ENCODE results near the gene CST7. TPM values are rescaled to one million over a fixed set of nuclear protein-coding genes. Genes with fewer than 3 reads are reported as not detected.

The CST7 gene
- total RNA-seq, 3 donors from 2014 or later = 0.33 to 2.5 (median 1.8) TPM

GRCh38 chr20:24964506-24964840 lies 15.4 kb downstream of the CST7 start:
- no peak for DNase-seq (ENCODE audit: low spot score in 2 of 2)
- H3K4me1 ChIP-seq = no peaks in the 10 kb centered on the region
- TF ChIP-seq, protein P1, sequence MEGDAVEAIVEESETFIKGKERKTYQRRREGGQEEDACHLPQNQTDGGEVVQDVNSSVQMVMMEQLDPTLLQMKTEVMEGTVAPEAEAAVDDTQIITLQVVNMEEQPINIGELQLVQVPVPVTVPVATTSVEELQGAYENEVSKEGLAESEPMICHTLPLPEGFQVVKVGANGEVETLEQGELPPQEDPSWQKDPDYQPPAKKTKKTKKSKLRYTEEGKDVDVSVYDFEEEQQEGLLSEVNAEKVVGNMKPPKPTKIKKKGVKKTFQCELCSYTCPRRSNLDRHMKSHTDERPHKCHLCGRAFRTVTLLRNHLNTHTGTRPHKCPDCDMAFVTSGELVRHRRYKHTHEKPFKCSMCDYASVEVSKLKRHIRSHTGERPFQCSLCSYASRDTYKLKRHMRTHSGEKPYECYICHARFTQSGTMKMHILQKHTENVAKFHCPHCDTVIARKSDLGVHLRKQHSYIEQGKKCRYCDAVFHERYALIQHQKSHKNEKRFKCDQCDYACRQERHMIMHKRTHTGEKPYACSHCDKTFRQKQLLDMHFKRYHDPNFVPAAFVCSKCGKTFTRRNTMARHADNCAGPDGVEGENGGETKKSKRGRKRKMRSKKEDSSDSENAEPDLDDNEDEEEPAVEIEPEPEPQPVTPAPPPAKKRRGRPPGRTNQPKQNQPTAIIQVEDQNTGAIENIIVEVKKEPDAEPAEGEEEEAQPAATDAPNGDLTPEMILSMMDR (IDR thresholded peaks at IDR 0.05) = no peak
- no peaks in the 10 kb centered on the region for H3K27me3 ChIP-seq
- no peaks in the 10 kb centered on the region for H3K9me3 ChIP-seq
- no peak overlapping the region for H3K4me3 ChIP-seq
- intact Hi-C loops (cut with DNase I; ENCODE audit: low total_unique reads) = no loop called here
- no peaks in the 10 kb centered on the region for H3K36me3 ChIP-seq
- H3K27ac ChIP-seq = no peak overlapping the region

DNA sequence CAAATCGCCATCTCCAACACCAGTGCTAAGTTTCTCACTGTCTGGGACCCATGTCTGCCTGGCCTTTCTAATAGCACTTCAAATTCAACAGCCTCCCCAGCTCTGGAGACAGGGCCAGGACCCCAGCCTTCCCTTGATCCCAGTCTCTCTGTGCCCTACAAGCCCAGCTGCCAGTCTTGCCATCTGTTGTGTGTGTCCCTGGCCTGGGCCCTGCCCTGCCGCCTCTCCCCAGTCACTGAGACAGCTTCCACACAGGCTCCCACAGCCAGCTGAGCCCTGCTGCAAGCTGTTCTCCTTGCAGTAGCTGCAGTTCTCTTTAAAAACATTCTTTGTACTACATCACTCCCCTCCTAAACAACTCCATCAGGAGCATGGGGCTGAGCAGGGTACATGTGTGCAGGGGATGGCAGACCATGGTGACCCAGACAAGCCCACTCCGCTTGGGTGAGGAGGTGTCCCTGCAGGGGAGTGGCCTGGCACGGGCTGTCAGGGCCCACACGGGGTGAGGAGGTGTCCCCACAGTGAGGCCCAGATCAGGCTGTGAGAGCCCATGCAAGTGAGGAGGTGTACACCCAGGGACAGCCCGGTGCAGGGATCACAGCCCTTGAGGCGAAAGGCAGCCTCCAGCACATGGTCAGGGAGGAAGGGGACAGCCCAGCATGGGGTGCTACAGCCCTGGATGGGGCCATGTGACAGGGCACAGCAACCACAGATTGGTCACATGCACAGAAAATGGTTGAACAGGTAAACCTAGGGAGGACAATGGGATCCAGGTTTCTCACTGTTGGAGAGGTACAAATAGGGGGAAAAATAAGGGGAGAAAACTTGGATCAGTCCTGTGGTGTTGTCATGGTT lies 16.2 kb downstream of the CST7 start:
- intact Hi-C loops (cut with DNase I; ENCODE audit: low total_unique reads) = no loop called here
- DNase-seq (ENCODE audit: low spot score in 2 of 2) = no peak
- H3K4me1 ChIP-seq = no peaks in the 10 kb centered on the region
- no peaks in the 10 kb centered on the region for H3K9me3 ChIP-seq
- no peaks in the 10 kb centered on the region for H3K27me3 ChIP-seq
- no peak overlapping the region for H3K4me3 ChIP-seq
- no peak for TF ChIP-seq POLR2A (IDR thresholded peaks at IDR 0.05)
- no peak for TF ChIP-seq POLR2AphosphoS5 (IDR thresholded peaks at IDR 0.05)
- no peak overlapping the region for H3K27ac ChIP-seq
- no peaks in the 10 kb centered on the region for H3K36me3 ChIP-seq

- intact Hi-C loops (cut with DNase I; ENCODE audit: low total_unique reads) = no loop called here
- no peaks in the 10 kb centered on the region for H3K27me3 ChIP-seq
- no peaks in the 10 kb centered on the region for H3K4me1 ChIP-seq
- no peak overlapping the region for H3K27ac ChIP-seq
- no peaks in the 10 kb centered on the region for H3K9me3 ChIP-seq
- no peak overlapping the region for H3K4me3 ChIP-seq
- no peaks in the 10 kb centered on the region for H3K36me3 ChIP-seq
- no peak for DNase-seq (ENCODE audit: low spot score in 2 of 2)
- TF ChIP-seq, protein P1 (IDR thresholded peaks at IDR 0.05) = no peak
- TF ChIP-seq POLR2A (IDR thresholded peaks at IDR 0.05) = no peak
- TF ChIP-seq POLR2AphosphoS5 (IDR thresholded peaks at IDR 0.05) = no peak
These were observed 17.4 kb downstream of the CST7 start for GRCh38 chr20:24966317-24967012.

DNA sequence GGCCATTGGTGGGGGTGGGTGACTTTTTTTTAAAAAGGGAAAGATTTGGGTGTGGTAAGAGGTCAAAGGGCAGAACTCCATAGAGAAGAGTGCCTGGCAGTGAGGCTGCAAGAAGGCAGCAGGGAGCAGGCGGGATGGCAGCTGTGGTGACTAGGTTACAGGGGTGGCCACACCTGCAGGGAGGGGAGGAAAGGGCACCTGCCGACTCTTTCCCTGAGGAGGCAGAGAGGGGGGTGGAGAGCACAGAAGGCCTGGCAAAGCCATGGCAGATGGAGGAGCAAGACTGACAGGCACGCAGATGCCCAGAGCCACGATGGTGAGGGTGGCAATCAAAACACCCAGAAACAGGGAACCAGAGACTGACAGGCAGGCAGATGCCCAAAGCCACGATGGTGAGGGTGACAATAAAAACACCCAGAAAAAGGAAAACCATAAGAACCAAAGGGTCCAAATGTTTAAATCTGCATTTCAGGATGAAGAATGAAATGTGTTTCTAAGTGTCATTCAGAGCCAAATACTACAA lies 19.3 kb downstream of the CST7 start:
- no peak overlapping the region for H3K4me3 ChIP-seq
- TF ChIP-seq POLR2AphosphoS5 (IDR thresholded peaks at IDR 0.05) (no peak), POLR2A (IDR thresholded peaks at IDR 0.05) (no peak)
- TF ChIP-seq, protein P1 (IDR thresholded peaks at IDR 0.05) = no peak
- no peaks in the 10 kb centered on the region for H3K27me3 ChIP-seq
- H3K36me3 ChIP-seq = no peaks in the 10 kb centered on the region
- DNase-seq (ENCODE audit: low spot score in 2 of 2) = no peak
- H3K27ac ChIP-seq = no peak overlapping the region
- intact Hi-C loops (cut with DNase I; ENCODE audit: low total_unique reads) = no loop called here
- H3K4me1 ChIP-seq = no peaks in the 10 kb centered on the region
- H3K9me3 ChIP-seq = no peaks in the 10 kb centered on the region

GRCh38 chr20:24969186-24970029 lies 20.3 kb downstream of the CST7 start:
- intact Hi-C loops (cut with DNase I; ENCODE audit: low total_unique reads) = no loop called here
- no peaks in the 10 kb centered on the region for H3K27me3 ChIP-seq
- H3K9me3 ChIP-seq = no peaks in the 10 kb centered on the region
- no peaks in the 10 kb centered on the region for H3K36me3 ChIP-seq
- H3K27ac ChIP-seq = no peak overlapping the region
- no peak for TF ChIP-seq POLR2AphosphoS5 (IDR thresholded peaks at IDR 0.05)
- TF ChIP-seq, protein P1 (IDR thresholded peaks at IDR 0.05) = no peak
- TF ChIP-seq POLR2A (IDR thresholded peaks at IDR 0.05) = no peak
- DNase-seq (ENCODE audit: low spot score in 2 of 2) = no peak
- H3K4me3 ChIP-seq = no peak overlapping the region
- H3K4me1 ChIP-seq = no peaks in the 10 kb centered on the region

All from breast epithelium (tissue), 4 donors.